SJSA1 (cell line): ENCODE measurements around the gene OR10A3. TPM values are rescaled to one million over a fixed set of nuclear protein-coding genes. Genes with fewer than 3 reads are reported as not detected.

Experiments used
- DNase-seq, 2 experiments: peaks; one replicate each; pipeline ENCODE4 v3.0.0-alpha.2; 2015 to 2020; ENCODE audit warnings: low spot score in 2 of 2, low read depth in 1 of 2
- H3K27ac ChIP-seq: fragments of 250-450 bp; sonication (Bioruptor Pico); 2 replicates; pipeline ENCODE4 v1.5.1; 2020; ENCODE audit warnings: mild to moderate bottlenecking, moderate library complexity
- H3K27me3 ChIP-seq: fragments of 250-450 bp; sonication (Bioruptor Pico); replicated peaks from 2 replicates; pipeline ENCODE4 v1.5.1; 2020; ENCODE audit warnings: mild to moderate bottlenecking, moderate library complexity
- H3K36me3 ChIP-seq: fragments of 250-450 bp; sonication (Bioruptor Pico); 2 replicates; pipeline ENCODE4 v1.5.1; 2020; ENCODE audit warnings: mild to moderate bottlenecking
- H3K4me1 ChIP-seq: fragments of 250-450 bp; sonication (Bioruptor Pico); replicated peaks from 2 replicates; pipeline ENCODE4 v1.6.1; 2021; ENCODE audit warnings: mild to moderate bottlenecking
- H3K4me3 ChIP-seq: fragments of 250-450 bp; sonication (Bioruptor Pico); 2 replicates; pipeline ENCODE4 v1.5.1; 2020; ENCODE audit warnings: mild to moderate bottlenecking
- H3K9me3 ChIP-seq: fragments of 250-450 bp; sonication (Bioruptor Pico); replicated peaks from 2 replicates; pipeline ENCODE4 v1.5.1; 2020; ENCODE audit warnings: mild to moderate bottlenecking
- total RNA-seq: library from RNA; depleted of rRNA; stranded (reverse); fragments of >200 nt; shearing (Covaris generic); gene quantifications from 2 replicates; pipeline ENCODE4 v1.2.3, GENCODE V29; 2014

Gene OR10A3
- total RNA-seq, 1 experiment from 2014 or later: not detected

DNA sequence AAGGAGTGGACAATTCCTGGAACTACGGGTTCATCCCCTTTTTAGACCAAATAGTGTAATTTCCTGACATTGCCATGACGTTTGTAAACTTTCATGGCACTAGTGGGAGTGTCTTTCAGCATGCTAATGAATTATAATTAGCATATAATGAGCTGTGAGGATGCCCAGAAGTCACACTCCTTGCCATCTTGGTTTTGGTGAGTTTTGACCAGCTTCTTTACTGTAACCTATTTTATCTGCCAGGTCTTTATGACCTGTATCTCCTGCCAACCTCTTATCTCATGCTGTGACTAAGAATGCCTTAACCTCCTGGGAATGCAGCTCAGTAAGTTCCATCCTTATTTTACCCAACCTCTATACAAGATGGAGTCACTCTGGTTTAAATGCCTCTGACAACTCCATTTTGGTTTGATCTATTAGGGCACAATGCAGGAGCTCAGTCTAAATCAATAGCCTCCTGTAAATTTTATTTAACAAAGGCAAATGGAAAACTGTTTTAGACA, 31.2 kb downstream of the OR10A3 start:
- no peak for DNase-seq
- H3K27ac ChIP-seq: no peak overlapping the region
- no peaks in the 10 kb centered on the region for H3K9me3 ChIP-seq
- H3K4me3 ChIP-seq: no peak overlapping the region
- H3K4me1 ChIP-seq: peaks cover 18% of the 10 kb centered on the region
- H3K36me3 ChIP-seq: no peaks in the 10 kb centered on the region
- H3K27me3 ChIP-seq: no peaks in the 10 kb centered on the region

DNA sequence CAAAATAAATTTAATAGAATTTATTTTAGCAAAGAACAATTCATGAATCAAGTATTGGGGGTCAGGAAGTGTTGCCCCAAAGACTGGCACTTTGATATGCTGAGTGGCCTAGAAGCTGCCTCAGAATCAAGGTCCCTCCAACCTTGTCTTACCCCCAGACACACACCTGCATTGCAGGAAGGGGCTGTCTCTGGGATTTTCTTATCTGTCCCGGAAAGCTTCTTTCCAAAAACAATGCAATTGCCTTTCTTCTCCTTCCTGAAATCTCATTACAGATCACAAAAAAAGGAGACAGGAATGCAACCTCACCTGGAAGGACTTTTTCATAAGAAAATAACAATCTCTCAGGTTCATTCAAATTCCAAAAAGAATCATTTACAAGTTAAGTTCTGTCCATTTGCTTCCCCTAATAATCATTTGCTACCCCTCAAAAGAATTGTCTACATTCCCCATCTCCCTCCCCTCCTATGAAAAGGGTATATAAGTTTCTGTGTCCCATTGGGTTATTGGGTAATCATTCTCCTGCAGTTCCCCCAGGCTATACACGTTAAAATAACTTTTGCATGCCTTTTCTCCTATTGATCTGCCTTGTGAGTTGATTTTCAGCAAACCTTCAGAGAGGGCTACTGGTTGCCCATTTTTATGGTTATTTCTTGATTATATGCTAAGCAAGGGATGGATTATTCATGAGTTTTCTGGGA, 31.8 kb downstream of the OR10A3 start:
- DNase-seq: no peak
- H3K27ac ChIP-seq: no peak overlapping the region
- peaks cover 21% of the 10 kb centered on the region for H3K4me1 ChIP-seq
- no peaks in the 10 kb centered on the region for H3K36me3 ChIP-seq
- no peak overlapping the region for H3K4me3 ChIP-seq
- no peaks in the 10 kb centered on the region for H3K27me3 ChIP-seq
- H3K9me3 ChIP-seq: no peaks in the 10 kb centered on the region

DNA sequence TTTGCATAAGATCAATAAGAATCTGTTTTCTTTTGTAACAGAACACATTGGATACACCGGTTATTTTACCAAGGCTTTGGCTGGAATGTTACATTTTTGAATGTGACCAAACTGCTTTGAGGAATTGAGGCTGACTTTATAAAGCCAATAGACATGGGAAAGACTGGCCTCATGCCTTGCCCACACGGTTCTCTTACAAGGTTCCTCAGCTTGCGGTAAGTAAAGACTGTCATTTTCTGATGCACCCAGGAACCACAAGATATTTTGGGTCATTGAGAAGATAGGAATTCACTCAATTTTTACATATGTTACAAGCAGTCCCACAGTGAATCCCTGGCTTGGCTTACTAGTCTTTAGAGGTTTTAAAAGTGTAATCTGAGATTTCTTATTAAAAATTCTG, 34.4 kb downstream of the OR10A3 start:
- DNase-seq: no peak
- Histone ChIP-seq H3K27me3 (no peaks in the 10 kb centered on the region), H3K4me3 (no peak overlapping the region), H3K36me3 (no peaks in the 10 kb centered on the region), H3K4me1 (peaks cover 21% of the 10 kb centered on the region), H3K9me3 (no peaks in the 10 kb centered on the region), H3K27ac (no peak overlapping the region)

DNA sequence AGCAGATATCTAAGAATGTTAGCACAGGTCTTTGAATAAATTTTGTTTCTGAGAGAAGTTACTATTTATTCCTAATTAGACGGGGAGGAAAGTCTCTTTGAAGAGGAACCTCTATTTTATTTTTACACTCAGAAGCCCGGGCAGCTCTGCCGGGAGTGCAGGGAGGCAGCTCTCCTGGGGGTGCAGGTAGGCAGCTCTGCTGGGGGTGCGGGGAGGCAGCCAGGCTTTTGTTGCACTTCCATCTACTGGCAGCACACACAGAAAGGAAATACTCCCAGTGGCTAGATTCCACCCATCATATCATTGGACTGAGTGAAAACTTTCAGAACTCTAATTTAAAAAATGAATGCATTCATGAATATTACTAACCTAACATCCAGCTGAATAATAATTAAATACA, 35.0 kb downstream of the OR10A3 start:
- Histone ChIP-seq H3K36me3 (no peaks in the 10 kb centered on the region), H3K27me3 (no peaks in the 10 kb centered on the region), H3K9me3 (no peaks in the 10 kb centered on the region), H3K4me3 (no peak overlapping the region), H3K27ac (no peak overlapping the region; the same call in 1 of the 2 replicates), H3K4me1 (peaks cover 21% of the 10 kb centered on the region)
- DNase-seq: peak in 1 of 2 experiments; percentile 7

DNA sequence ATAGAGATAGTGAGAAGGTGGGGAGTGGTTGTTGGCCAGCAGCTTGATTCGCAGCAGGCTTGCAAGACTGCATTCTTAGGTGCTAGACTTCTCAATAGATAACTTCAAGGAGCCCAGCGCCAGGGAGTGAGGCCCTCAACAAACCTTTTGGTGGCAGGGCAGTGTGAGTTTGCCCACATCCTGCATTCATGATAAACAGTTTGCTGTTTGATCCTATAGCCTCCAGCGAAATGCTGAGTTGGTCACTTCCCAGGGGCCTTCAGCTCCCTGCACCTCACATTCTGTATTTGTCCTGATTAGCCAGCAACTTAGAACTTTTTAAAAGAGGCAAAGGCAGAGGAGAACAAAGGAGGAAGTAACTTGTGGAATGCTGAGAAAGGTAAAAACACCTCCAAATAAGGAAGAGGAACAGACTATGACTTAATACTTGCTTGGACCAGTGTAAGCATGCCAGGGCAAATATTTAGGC, 35.5 kb downstream of the OR10A3 start:
- peak overlapping the region; percentile 25; the same call in 1 of the 2 replicates for H3K27ac ChIP-seq
- peaks cover 21% of the 10 kb centered on the region for H3K4me1 ChIP-seq
- no peaks in the 10 kb centered on the region for H3K36me3 ChIP-seq
- no peaks in the 10 kb centered on the region for H3K27me3 ChIP-seq
- H3K4me3 ChIP-seq: no peak overlapping the region
- no peaks in the 10 kb centered on the region for H3K9me3 ChIP-seq
- peak; percentile 34 to 42 for DNase-seq

DNA sequence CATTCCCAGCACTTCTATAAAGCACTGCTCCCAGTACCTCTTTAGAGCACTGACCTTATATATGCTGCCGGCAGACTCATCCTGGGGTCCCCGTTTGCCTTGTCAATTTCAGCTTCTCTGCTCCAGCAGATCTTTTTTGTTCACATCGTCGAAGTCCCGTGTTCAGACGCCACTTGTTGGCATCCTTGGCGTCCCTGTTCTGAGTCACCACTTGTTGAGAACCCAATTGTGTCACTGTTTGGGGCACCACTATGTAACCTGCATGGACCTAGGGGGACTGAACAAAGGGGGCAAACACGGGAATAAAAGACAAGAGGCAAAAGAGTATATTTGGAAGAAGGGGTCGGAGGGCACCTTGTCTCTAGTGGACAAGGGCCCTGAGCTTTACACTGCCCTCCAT, 36.0 kb downstream of the OR10A3 start:
- peak overlapping the region; percentile 25; the same call in 1 of the 2 replicates for H3K27ac ChIP-seq

DNA sequence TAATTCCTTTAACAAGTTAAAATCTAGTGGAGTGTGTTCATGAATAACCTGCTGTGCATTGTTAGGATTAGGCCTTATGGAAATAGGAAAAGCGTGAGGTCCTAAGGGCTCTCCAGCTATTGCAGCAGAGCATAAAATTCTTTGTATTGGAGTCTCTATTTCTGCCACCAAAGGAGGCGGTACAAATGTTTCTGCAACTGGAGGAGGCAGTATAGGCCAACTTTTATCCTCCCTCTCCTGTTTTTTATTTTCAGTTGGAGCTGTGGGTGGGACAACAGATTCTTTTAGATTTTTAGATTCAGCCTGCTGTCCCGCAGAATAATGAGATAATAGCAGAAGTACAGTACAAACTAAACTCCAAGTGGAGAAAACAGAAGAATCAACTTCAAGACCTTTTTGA, 36.6 kb downstream of the OR10A3 start:
- H3K27ac ChIP-seq: 0 out of 2 replicates have a peak overlapping the region, but pooled peaks have one; percentile 25
- peaks cover 21% of the 10 kb centered on the region for H3K4me1 ChIP-seq
- no peaks in the 10 kb centered on the region for H3K9me3 ChIP-seq
- H3K4me3 ChIP-seq: no peak overlapping the region; the same call in 1 of the 2 replicates
- no peaks in the 10 kb centered on the region for H3K36me3 ChIP-seq
- no peaks in the 10 kb centered on the region for H3K27me3 ChIP-seq
- peak in 1 of 2 experiments; percentile 39 for DNase-seq

More for the DNA sequence above, 36.0 kb downstream of the OR10A3 start:
- Histone ChIP-seq H3K36me3 (no peaks in the 10 kb centered on the region), H3K27me3 (no peaks in the 10 kb centered on the region), H3K4me1 (peaks cover 21% of the 10 kb centered on the region), H3K4me3 (no peak overlapping the region; the same call in 1 of the 2 replicates), H3K9me3 (no peaks in the 10 kb centered on the region)
- no peak for DNase-seq

DNA sequence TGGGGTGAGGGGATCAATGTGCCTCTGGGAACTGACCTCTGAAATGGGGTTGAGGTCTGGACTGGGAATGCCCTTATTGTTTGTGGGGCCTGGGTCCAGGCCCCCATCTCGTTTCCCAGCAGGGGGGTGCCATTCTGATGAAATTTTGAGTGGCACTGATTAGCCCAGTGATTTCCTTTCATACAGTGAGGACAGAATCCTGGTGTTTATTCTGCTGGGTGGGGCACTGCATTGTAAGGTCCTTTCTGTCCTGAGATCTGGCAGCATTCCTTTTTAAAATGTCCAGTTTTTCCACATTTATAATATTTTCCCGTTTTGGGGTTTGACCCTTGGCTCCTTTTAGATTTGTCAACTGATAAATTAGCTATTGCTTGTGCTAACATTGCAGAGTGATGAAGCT, 37.6 kb downstream of the OR10A3 start:
- no peaks in the 10 kb centered on the region for H3K36me3 ChIP-seq
- H3K27me3 ChIP-seq: no peaks in the 10 kb centered on the region
- DNase-seq: no peak
- no peaks in the 10 kb centered on the region for H3K9me3 ChIP-seq
- H3K27ac ChIP-seq: no peak overlapping the region
- H3K4me3 ChIP-seq: no peak overlapping the region
- peaks cover 21% of the 10 kb centered on the region for H3K4me1 ChIP-seq

DNA sequence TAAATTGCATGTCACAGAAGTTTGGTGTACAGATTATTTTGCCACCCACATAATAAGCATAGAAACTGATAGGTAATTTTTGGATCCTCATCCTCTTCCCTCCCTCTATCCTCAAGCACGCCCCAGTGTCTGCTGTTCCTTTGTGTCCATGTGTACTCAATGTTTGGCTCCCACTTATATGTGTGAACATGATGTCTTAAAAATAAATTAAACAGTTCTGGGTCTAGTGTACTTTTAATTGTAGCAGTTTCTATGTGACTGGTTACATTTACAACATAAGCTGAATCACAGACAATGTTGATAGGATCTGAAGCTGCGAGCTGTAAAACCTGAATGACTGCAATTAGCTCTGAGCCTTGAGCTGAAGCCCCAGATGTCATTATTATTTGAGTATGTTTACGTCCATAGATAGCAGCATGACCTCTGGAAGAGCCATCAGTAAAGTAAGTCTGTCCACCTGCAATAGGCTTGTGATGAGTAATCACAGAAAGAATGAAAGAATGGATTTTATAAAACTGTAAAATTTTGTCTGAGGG, 40.1 kb downstream of the OR10A3 start:
- Histone ChIP-seq H3K4me3 (no peak overlapping the region), H3K9me3 (no peaks in the 10 kb centered on the region), H3K27ac (no peak overlapping the region), H3K27me3 (no peaks in the 10 kb centered on the region), H3K36me3 (no peaks in the 10 kb centered on the region), H3K4me1 (peaks cover 13% of the 10 kb centered on the region)
- no peak for DNase-seq

DNA sequence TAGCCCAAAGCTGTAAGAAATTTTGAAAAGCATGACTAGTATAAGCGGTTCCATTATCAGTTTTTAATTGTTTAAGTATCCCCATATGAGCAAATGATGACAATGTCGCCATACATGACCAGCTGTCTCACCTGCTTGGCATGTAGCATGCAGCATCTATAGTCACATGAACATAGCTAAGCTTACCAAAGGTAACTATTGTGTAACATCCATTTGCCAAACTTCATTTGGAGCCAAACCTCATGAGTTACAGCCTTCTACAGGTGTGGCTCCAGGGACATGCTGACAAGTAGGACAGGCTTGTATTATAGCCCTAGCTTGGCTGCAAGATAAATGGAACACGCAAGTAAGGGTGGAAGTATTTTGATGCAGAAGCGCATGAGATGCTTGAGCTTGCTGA, 40.8 kb downstream of the OR10A3 start:
- H3K36me3 ChIP-seq: no peaks in the 10 kb centered on the region
- no peak for DNase-seq
- H3K9me3 ChIP-seq: no peaks in the 10 kb centered on the region
- no peak overlapping the region for H3K27ac ChIP-seq
- no peak overlapping the region for H3K4me3 ChIP-seq
- peaks cover 7% of the 10 kb centered on the region for H3K4me1 ChIP-seq
- H3K27me3 ChIP-seq: no peaks in the 10 kb centered on the region

DNA sequence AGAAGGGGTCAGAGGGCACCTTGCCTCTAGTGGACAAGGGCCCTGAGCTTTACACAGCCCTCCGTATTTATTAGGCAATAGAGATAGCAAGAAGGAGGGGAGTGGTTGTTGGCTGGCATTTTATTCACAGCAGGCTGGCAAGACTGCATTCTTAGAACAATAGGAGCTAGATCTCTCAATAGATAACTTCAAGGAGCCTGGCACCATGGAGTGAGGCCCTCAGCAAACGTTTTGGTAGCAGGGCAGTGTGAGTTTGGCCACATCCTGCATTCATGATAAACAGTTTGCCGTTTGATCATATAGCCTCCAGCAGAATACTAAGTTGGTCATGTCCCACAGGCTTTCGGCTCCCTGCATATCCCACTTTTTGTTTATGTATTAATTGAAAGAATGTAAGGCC, 42.1 kb downstream of the OR10A3 start:
- no peak for DNase-seq
- Histone ChIP-seq H3K9me3 (no peaks in the 10 kb centered on the region), H3K4me3 (no peak overlapping the region), H3K27ac (no peak overlapping the region), H3K4me1 (no peaks in the 10 kb centered on the region), H3K27me3 (no peaks in the 10 kb centered on the region), H3K36me3 (no peaks in the 10 kb centered on the region)

DNA sequence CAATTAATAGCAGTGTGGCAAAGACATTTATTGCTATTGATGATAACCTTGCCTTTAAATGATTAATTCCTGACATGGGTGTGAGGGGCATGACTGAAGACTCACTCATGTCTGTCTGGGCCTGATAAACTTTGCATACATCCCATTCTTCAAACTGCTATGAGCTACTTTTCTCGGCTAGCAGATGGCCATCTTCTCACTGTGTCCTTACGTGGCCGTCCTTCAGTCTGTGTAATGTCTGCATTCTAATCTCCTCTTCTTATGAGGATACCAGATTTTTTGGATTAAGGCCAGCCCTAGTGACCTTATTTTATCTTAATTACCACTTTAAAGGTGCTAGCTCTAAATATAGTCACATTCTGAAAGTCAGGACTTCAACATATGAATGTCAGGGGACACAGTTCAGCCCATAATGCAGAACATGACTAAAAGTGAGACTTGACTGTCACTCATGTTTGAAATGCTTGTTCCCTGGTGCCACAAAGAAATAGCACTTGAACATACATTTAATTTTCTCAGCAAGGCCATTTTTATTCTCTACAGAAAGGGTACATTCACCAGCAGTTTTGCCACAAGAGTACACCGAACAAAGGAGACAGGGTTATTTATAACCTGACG, 42.7 kb downstream of the OR10A3 start:
- Histone ChIP-seq H3K4me3 (no peak overlapping the region), H3K36me3 (no peaks in the 10 kb centered on the region), H3K27ac (no peak overlapping the region), H3K27me3 (no peaks in the 10 kb centered on the region), H3K9me3 (no peaks in the 10 kb centered on the region), H3K4me1 (no peaks in the 10 kb centered on the region)
- DNase-seq: no peak

DNA sequence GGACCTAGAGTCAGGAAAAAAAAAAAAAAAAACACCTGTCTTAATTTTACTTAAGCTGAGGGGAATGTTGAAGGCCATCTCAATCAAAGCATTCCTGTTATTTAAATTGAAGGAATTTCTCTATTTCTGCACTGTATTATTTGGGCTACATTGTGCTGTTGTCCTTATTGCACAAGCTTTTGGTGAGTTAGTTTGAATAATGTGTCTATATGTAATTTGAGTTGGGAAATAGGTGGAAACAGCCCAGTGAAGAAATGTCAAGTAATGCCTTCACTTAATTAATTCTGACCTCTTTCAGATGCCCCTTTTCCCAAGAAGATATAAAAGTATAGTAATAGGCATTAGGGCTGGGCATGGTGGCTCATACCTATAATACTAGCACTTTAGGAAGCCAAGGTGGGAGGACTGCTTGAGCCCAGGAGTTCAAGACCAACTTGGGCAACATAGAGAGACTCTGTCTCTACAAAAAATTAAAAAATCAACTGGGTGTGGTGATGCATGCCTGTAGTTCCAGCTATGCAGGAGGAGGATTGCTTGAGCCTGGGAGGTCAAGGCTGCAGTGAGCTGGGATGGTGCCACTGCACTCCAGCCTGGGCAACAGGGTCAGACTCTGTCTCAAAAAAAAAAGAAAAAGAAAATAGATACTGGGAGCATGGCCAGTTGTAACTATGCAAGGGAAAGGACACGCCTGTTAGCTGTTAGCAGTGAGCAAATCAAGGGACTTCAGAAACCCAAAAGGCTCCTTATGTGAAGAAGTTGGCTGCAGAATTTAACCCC, 45.3 kb downstream of the OR10A3 start:
- Histone ChIP-seq H3K4me3 (no peak overlapping the region), H3K36me3 (no peaks in the 10 kb centered on the region), H3K4me1 (peaks cover 18% of the 10 kb centered on the region), H3K27ac (no peak overlapping the region), H3K9me3 (no peaks in the 10 kb centered on the region), H3K27me3 (no peaks in the 10 kb centered on the region)
- DNase-seq: no peak
